HCT116 (cell line): ENCODE data around the gene EFEMP2. TPM values are rescaled to one million over a fixed set of nuclear protein-coding genes. Genes with fewer than 3 reads are reported as not detected.

Experiments
- ATAC-seq: fragments of 200-7000 bp; cut with Tn5 transposase; 2 replicates; pipeline ENCODE4 v1.9.1; 2020; ENCODE audit warnings: mild to moderate bottlenecking, moderate library complexity
- BruUV-seq: library from RNA; stranded (reverse); fragments of 400-500 nt; replicated peaks from 2 replicates; lab custom pipeline; 2021; lab: Mats Ljungman, UMichigan
- CTCF ChIA-PET: fragments of 300-600 bp; sonication (Branson Sonifier 250); formaldehyde crosslinking; loops from one replicate; lab custom pipeline; 2021; ENCODE audit warnings: antibody characterized with exemption; lab: Charles Lee
- POLR2A ChIA-PET: fragments of 300-600, 350-600 bp; sonication (Branson Sonifier 250); formaldehyde crosslinking; loops from one replicate; lab custom pipeline; 2021; ENCODE audit warnings: antibody characterized with exemption; lab: Charles Lee
- RAD21 ChIA-PET, 2 experiments: fragments of 300-600 bp; sonication (Branson Sonifier 250); formaldehyde crosslinking; loops; one replicate each; lab custom pipeline; 2023; ENCODE audit warnings: low total read pairs in 2 of 2; ENCODE audit not compliant: uncharacterized antibody in 2 of 2, unreplicated experiment in 2 of 2, low non-redundant PET in 1 of 2; lab: Charles Lee
- DNase-seq: peaks from one replicate; pipeline ENCODE4 v3.0.0-alpha.2; 2010; ENCODE audit warnings: low read depth, low spot score
- H2AFZ ChIP-seq: fragments of 200-600 bp; shearing (Covaris generic), sonication (generic); 2 replicates; pipeline ENCODE4 v1.6.1; 2017; ENCODE audit warnings: low read depth, mixed run types, mixed read lengths, antibody characterized with exemption, low read length; ENCODE audit not compliant: poor library complexity, severe bottlenecking
- H3K27ac ChIP-seq: 2 replicates; pipeline ENCODE4 v1.5.1; 2012; ENCODE audit warnings: low read depth, low read length
- H3K27me3 ChIP-seq: fragments of 200-600 bp; sonication (generic); 2 replicates; pipeline ENCODE4 v1.6.1; 2016; ENCODE audit warnings: mixed run types, low read length, mixed read lengths; ENCODE audit not compliant: insufficient read depth
- H3K36me3 ChIP-seq, 2 experiments: fragments of 200-500 bp in 1 of 2; fragments of 200-600 bp in 1 of 2; sonication (Bioruptor generic) in 1 of 2; sonication (generic) in 1 of 2; 2 replicates each; pipeline versions ENCODE4 v1.5.1 to v1.6.1; 2014 to 2016; ENCODE audit warnings: low read length in 2 of 2, inconsistent platforms in 1 of 2, mixed read lengths in 1 of 2, mixed run types in 1 of 2; ENCODE audit not compliant: insufficient read depth in 2 of 2, control insufficient read depth in 1 of 2
- H3K4me1 ChIP-seq, 2 experiments: fragments of 200-600 bp in 1 of 2; sonication (generic) in 1 of 2; 2 replicates each; pipeline versions ENCODE4 v1.5.1 to v1.6.1; 2012 to 2017; ENCODE audit warnings: low read length in 2 of 2, inconsistent platforms in 1 of 2, mild to moderate bottlenecking in 1 of 2, mixed read lengths in 1 of 2, mixed run types in 1 of 2, moderate library complexity in 1 of 2; ENCODE audit not compliant: insufficient read depth in 2 of 2, control insufficient read depth in 1 of 2
- H3K4me2 ChIP-seq: fragments of 200-600 bp; sonication (generic); 2 replicates; pipeline ENCODE4 v1.6.1; 2017; ENCODE audit warnings: mixed run types, low read length, mixed read lengths
- H3K4me3 ChIP-seq, 2 experiments: fragments of 200-600 bp in 1 of 2; sonication (generic) in 1 of 2; replicated peaks in 1 of 2; 2 replicates each; pipeline ENCODE4 v1.5.1; 2011 to 2016; ENCODE audit warnings: low read length in 2 of 2, control low read depth in 1 of 2, low read depth in 1 of 2, mild to moderate bottlenecking in 1 of 2, mixed read lengths in 1 of 2, mixed run types in 1 of 2
- H3K79me2 ChIP-seq: fragments of 200-600 bp; sonication (generic); 2 replicates; pipeline ENCODE4 v1.6.1; 2017; ENCODE audit warnings: mild to moderate bottlenecking, mixed run types, low read length, moderate library complexity, mixed read lengths; ENCODE audit not compliant: insufficient read depth
- H3K9ac ChIP-seq: fragments of 200-600 bp; sonication (generic); 2 replicates; pipeline ENCODE4 v1.6.1; 2016; ENCODE audit warnings: low read length, mixed read lengths
- H3K9me2 ChIP-seq: fragments of 200-600 bp; sonication (generic), shearing (Covaris generic); 2 replicates; pipeline ENCODE4 v1.6.1; 2017; ENCODE audit warnings: mixed run types, mild to moderate bottlenecking, moderate library complexity; ENCODE audit not compliant: insufficient read depth
- H3K9me3 ChIP-seq, 2 experiments: fragments of 200-500 bp in 1 of 2; fragments of 200-600 bp in 1 of 2; sonication (Bioruptor generic) in 1 of 2; sonication (generic) in 1 of 2; 2 replicates each; pipeline ENCODE4 v1.6.1; 2014 to 2017; ENCODE audit warnings: low read length in 2 of 2, mixed read lengths in 2 of 2, inconsistent platforms in 1 of 2, low read depth in 1 of 2, mild to moderate bottlenecking in 1 of 2, mixed run types in 1 of 2, moderate library complexity in 1 of 2; ENCODE audit not compliant: control insufficient read depth in 1 of 2, insufficient read depth in 1 of 2
- H4K20me1 ChIP-seq: fragments of 200-600 bp; sonication (generic), shearing (Covaris generic); 2 replicates; pipeline ENCODE4 v1.6.1; 2017; ENCODE audit warnings: mixed run types, mild to moderate bottlenecking, moderate library complexity; ENCODE audit not compliant: insufficient read depth
- CEBPB ChIP-seq: IDR thresholded peaks from 2 replicates; pipeline ENCODE4 v1.6.1; 2012; ENCODE audit warnings: low read depth
- ELF1 ChIP-seq: IDR thresholded peaks from 2 replicates; pipeline ENCODE4 v1.6.1; 2012; ENCODE audit warnings: low read depth, borderline replicate concordance
- POLR2A ChIP-seq: IDR thresholded peaks from 2 replicates; pipeline ENCODE4 v1.7.0; 2011; ENCODE audit warnings: borderline replicate concordance; ENCODE audit not compliant: insufficient read depth, insufficient read length; ENCODE audit errors: extremely low read depth
- POLR2AphosphoS5 ChIP-seq: IDR thresholded peaks from 2 replicates; pipeline ENCODE4 v1.6.1; 2011; ENCODE audit warnings: mild to moderate bottlenecking, low read depth, low read length, moderate library complexity
- RAD21 ChIP-seq: IDR thresholded peaks from 2 replicates; pipeline ENCODE4 v1.6.1; 2012; ENCODE audit warnings: low read depth, mild to moderate bottlenecking
- REST ChIP-seq: IDR thresholded peaks from 2 replicates; pipeline ENCODE4 v1.6.1; 2012; ENCODE audit warnings: low read depth
- SIN3A ChIP-seq: IDR thresholded peaks from 2 replicates; pipeline ENCODE4 v1.6.1; 2012; ENCODE audit warnings: low read depth
- SRF ChIP-seq: IDR thresholded peaks from 2 replicates; pipeline ENCODE4 v1.6.1; 2012; ENCODE audit warnings: low read depth
- intact Hi-C: fragments of 100-400 bp; cut with micrococcal nuclease; formaldehyde crosslinking; loops from 2 replicates; pipeline ENCODE4 v1.10.0; 2022
- total RNA-seq: library from RNA; stranded (reverse); gene quantifications from one replicate; pipeline ENCODE4 v1.2.1, GENCODE V29; 2021; ENCODE audit not compliant: unreplicated experiment
- TF ChIP-seq, protein P1 (sequence below): IDR thresholded peaks from 2 replicates; pipeline ENCODE4 v1.6.1; 2012

Gene EFEMP2
- total RNA-seq, 1 experiment from 2014 or later: 8.4 TPM

DNA sequence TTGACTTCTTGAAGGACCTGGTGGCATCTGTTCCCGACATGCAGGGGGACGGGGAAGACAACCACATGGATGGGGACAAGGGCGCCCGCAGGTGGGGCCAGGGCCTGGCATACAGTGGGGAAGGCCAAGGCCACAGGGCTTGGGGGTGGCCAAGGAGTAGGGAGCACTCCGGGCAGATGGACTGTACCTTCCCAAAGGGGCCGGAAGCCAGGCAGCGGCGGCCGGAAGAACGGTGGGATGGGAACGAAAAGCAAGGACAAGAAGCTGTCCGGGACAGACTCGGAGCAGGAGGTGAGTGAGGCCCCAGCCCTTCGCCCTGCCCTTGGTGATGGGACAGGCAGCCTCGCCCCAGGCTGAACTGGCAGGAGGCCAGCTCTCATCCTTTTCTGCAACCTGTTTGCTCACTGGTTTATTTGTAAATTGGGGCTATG lies 47.8 kb upstream of the EFEMP2 start:
- intact Hi-C loops: no loop called here
- Histone ChIP-seq H3K79me2 (peaks cover 44% of the 10 kb centered on the region), H3K36me3 (peaks cover 5 to 27% of the 10 kb centered on the region in 2 experiments; a peak in 3 of 4 replicates), H3K4me1 (peaks cover 29 to 41% of the 10 kb centered on the region in 2 experiments), H3K9ac (peak overlapping the region; percentile 80), H3K4me2 (peak overlapping the region; percentile 96), H3K4me3 (peak overlapping the region; percentile 74 to 94), H3K9me3 (no peaks in the 10 kb centered on the region), H4K20me1 (no peaks in the 10 kb centered on the region), H3K9me2 (no peaks in the 10 kb centered on the region), H2AFZ (no peak overlapping the region), H3K27me3 (no peaks in the 10 kb centered on the region), H3K27ac (peak overlapping the region; percentile 71)
- ChIA-PET CTCF (interaction anchor here (1.2 kb wide), 1 partner anchor 32 kb away, joined by 4 read pairs; the partner anchor contains the start of gene FIBP), RAD21 (no interaction called here), POLR2A (no interaction called here)
- BruUV-seq: no TSS peak
- DNase-seq (no peak), ATAC-seq (no peak)
- no peak for TF ChIP-seq POLR2A
- no peak for TF ChIP-seq POLR2AphosphoS5
- TF ChIP-seq, protein P1, sequence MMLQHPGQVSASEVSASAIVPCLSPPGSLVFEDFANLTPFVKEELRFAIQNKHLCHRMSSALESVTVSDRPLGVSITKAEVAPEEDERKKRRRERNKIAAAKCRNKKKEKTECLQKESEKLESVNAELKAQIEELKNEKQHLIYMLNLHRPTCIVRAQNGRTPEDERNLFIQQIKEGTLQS: no peak
- no peak for TF ChIP-seq REST
- TF ChIP-seq RAD21: no peak
- no peak for TF ChIP-seq CEBPB
- TF ChIP-seq SRF: no peak
- no peak for TF ChIP-seq ELF1
- no peak for TF ChIP-seq SIN3A
